HepG2 (cell line): ENCODE data around the gene ST8SIA3. TPM values are rescaled to one million over a fixed set of nuclear protein-coding genes. Genes with fewer than 3 reads are reported as not detected.

Source experiments
- ATF3 ChIP-seq: sonication (generic); formaldehyde crosslinking; IDR thresholded peaks from 2 replicates; pipeline ENCODE4 v1.4.0; 2020; ENCODE audit warnings: missing genetic modification reagents
- ATRX ChIP-seq: sonication (generic); formaldehyde crosslinking; IDR thresholded peaks from 2 replicates; pipeline ENCODE4 v1.4.0; 2020; ENCODE audit warnings: missing genetic modification reagents, borderline replicate concordance
- CCDC6 ChIP-seq: sonication (generic); formaldehyde crosslinking; IDR thresholded peaks from 2 replicates; pipeline ENCODE4 v1.8.1; 2022; ENCODE audit warnings: mild to moderate bottlenecking, missing genetic modification reagents, moderate library complexity
- DRAP1 ChIP-seq: IDR thresholded peaks from 2 replicates; pipeline ENCODE4 v1.6.1; 2016; ENCODE audit warnings: missing genetic modification reagents, missing compliant biosample characterization
- GRHL1 ChIP-seq: sonication (generic); formaldehyde crosslinking; conservative IDR thresholded peaks from 2 replicates; pipeline ENCODE4 v1.8.0; 2022; ENCODE audit warnings: missing genetic modification reagents
- HDAC2 ChIP-seq: sonication (generic); formaldehyde crosslinking; IDR thresholded peaks from 2 replicates; pipeline ENCODE4 v1.4.0; 2020; ENCODE audit warnings: missing genetic modification reagents
- KDM6A ChIP-seq: IDR thresholded peaks from 2 replicates; pipeline ENCODE4 v1.6.1; 2016; ENCODE audit warnings: low read depth
- KLF6 ChIP-seq: IDR thresholded peaks from 2 replicates; pipeline ENCODE4 v1.8.0; 2016; ENCODE audit warnings: missing biosample characterization, missing genetic modification reagents
- MAFK ChIP-seq, 2 experiments: IDR thresholded peaks in 1 of 2; conservative IDR thresholded peaks in 1 of 2; 2 replicates each; pipeline ENCODE4 v1.6.1; 2011; ENCODE audit warnings: improper control_type of control experiment in 2 of 2, low read length in 2 of 2
- MBNL3 ChIP-seq: fragments of 250-450 bp; sonication (Bioruptor Pico); conservative IDR thresholded peaks from 2 replicates; pipeline ENCODE4 v1.8.0; 2022; ENCODE audit warnings: mild to moderate bottlenecking, inconsistent platforms
- PCBP1 ChIP-seq: fragments of 200-400 bp; formaldehyde crosslinking; IDR thresholded peaks from 2 replicates; pipeline ENCODE4 v1.6.1; 2017; ENCODE audit warnings: mild to moderate bottlenecking, low read depth, low read length, borderline replicate concordance
- SIX4 ChIP-seq: sonication (generic); formaldehyde crosslinking; IDR thresholded peaks from 2 replicates; pipeline ENCODE4 v1.4.0; 2020; ENCODE audit warnings: missing genetic modification reagents
- SMARCC2 ChIP-seq: fragments of 450-650 bp; IDR thresholded peaks from 2 replicates; pipeline ENCODE4 v1.6.1; 2017; ENCODE audit warnings: antibody characterized with exemption, mild to moderate bottlenecking
- SP140L ChIP-seq: sonication (generic); formaldehyde crosslinking; IDR thresholded peaks from 2 replicates; pipeline ENCODE4 v1.4.0; 2020; ENCODE audit warnings: missing genetic modification reagents, borderline replicate concordance
- TERF1 ChIP-seq: sonication (generic); formaldehyde crosslinking; IDR thresholded peaks from 2 replicates; pipeline ENCODE4 v1.8.0; 2022; ENCODE audit warnings: mild to moderate bottlenecking, missing genetic modification reagents, moderate library complexity
- THAP7 ChIP-seq: sonication (generic); formaldehyde crosslinking; IDR thresholded peaks from 2 replicates; pipeline ENCODE4 v1.8.1; 2023; ENCODE audit warnings: mild to moderate bottlenecking, missing genetic modification reagents
- ZBTB46 ChIP-seq: sonication (generic); formaldehyde crosslinking; IDR thresholded peaks from 2 replicates; pipeline ENCODE4 v1.4.0; 2020; ENCODE audit warnings: mild to moderate bottlenecking, missing genetic modification reagents, borderline replicate concordance
- ZFP36L1 ChIP-seq: sonication (generic); formaldehyde crosslinking; IDR thresholded peaks from 2 replicates; pipeline ENCODE4 v1.8.0; 2022; ENCODE audit warnings: mild to moderate bottlenecking, missing genetic modification reagents, moderate library complexity
- ZNF205 ChIP-seq: IDR thresholded peaks from 2 replicates; pipeline ENCODE4 v1.6.1; 2018; ENCODE audit warnings: missing biosample characterization, missing genetic modification reagents
- ZNF513 ChIP-seq: sonication (generic); formaldehyde crosslinking; conservative IDR thresholded peaks from 2 replicates; pipeline ENCODE4 v1.5.0; 2020; ENCODE audit warnings: missing genetic modification reagents
- ZNF607 ChIP-seq: sonication (generic); formaldehyde crosslinking; IDR thresholded peaks from 2 replicates; pipeline ENCODE4 v1.5.1; 2020; ENCODE audit warnings: missing genetic modification reagents, mild to moderate bottlenecking, borderline replicate concordance
- ZNF747 ChIP-seq: sonication (generic); formaldehyde crosslinking; IDR thresholded peaks from 2 replicates; pipeline ENCODE4 v1.8.1; 2023; ENCODE audit warnings: missing genetic modification reagents, mild to moderate bottlenecking, borderline replicate concordance
- ZNF780A ChIP-seq: sonication (generic); formaldehyde crosslinking; IDR thresholded peaks from 2 replicates; pipeline ENCODE4 v1.8.0; 2022; ENCODE audit warnings: mild to moderate bottlenecking, missing genetic modification reagents, moderate library complexity
- polyA plus RNA-seq, 8 experiments: library from polyadenylated mRNA; depleted of rRNA in 3 of 8; stranded (reverse) in 7 of 8; unstranded in 1 of 8; fragments of >200 nt; fragmentation: Illumina TruSeq in 4 of 8; extraction: Trizol in 4 of 8; gene quantifications; 2 replicates each; pipeline versions ENCODE4 v1.2.1 to v1.2.3, GENCODE V29; 2011 to 2016; ENCODE audit warnings: low read depth in 4 of 8, missing spikeins in 1 of 8, mixed read lengths in 1 of 8; ENCODE audit not compliant: insufficient read depth in 1 of 8
- total RNA-seq, 5 experiments: library from RNA; depleted of rRNA; stranded (reverse); fragments of >200 nt; fragmentation: Illumina TruSeq; extraction: Trizol; gene quantifications; 2 replicates each; pipeline ENCODE4 v1.2.3, GENCODE V29; 2016; ENCODE audit warnings: low read depth in 1 of 5

Gene ST8SIA3
- total and polyA plus RNA-seq, 2 of the 13 experiments (the other 11 are each of a cell fraction or from before 2014, with no cell fraction given) = not detected

- no peak for TF ChIP-seq ATRX (CRISPR knock-in tag)
- no peak for TF ChIP-seq ZBTB46 (CRISPR knock-in tag)
- no peak for TF ChIP-seq ZNF513
- peak; percentile 70; the same call in 1 of the 2 replicates for TF ChIP-seq KLF6 (CRISPR knock-in tag)
- TF ChIP-seq TERF1 (CRISPR knock-in tag) = peak; percentile 87; the same call in 1 of the 2 replicates
- no peak for TF ChIP-seq ZNF205 (CRISPR knock-in tag)
- TF ChIP-seq SIX4 (CRISPR knock-in tag) = no peak
- TF ChIP-seq DRAP1 (CRISPR knock-in tag) = no peak
- TF ChIP-seq MBNL3 (CRISPR knock-in tag) = no peak
- TF ChIP-seq GRHL1 (CRISPR knock-in tag) = no peak
- no peak for TF ChIP-seq ZNF780A
- TF ChIP-seq HDAC2 = no peak
- TF ChIP-seq ATF3 = 0 out of 2 replicates have a peak, but pooled peaks have one; percentile 44
- no peak for TF ChIP-seq ZNF747 (CRISPR knock-in tag)
- no peak for TF ChIP-seq MAFK (conservative IDR thresholded peaks at IDR 0.05 in 1 of 2, IDR thresholded peaks at IDR 0.05 in 1 of 2; ENCODE audit: low read length in 2 of 2)
- TF ChIP-seq ZNF607 (CRISPR knock-in tag) = peak; percentile 72
- no peak for TF ChIP-seq THAP7
- no peak for TF ChIP-seq KDM6A (CRISPR knock-in tag)
- peak; percentile 75; the same call in 1 of the 2 replicates for TF ChIP-seq SP140L
- TF ChIP-seq PCBP1 = no peak
- no peak for TF ChIP-seq ZFP36L1
- TF ChIP-seq CCDC6 = peak; percentile 65; the same call in 1 of the 2 replicates
- TF ChIP-seq SMARCC2 = no peak
Measured at GRCh38 chr18:57353940-57354461, 1.6 kb downstream of the ST8SIA3 start (continued).
